HL-60 (cell line): ENCODE data around the gene JAKMIP1.

Experiments
- DNase-seq, 2 experiments: peaks; one replicate each; pipeline ENCODE4 v3.0.0-alpha.2; 2010 to 2020; ENCODE audit warnings: low read depth in 1 of 2, low spot score in 1 of 2
- H3K27ac ChIP-seq: fragments of 250-450 bp; sonication (Bioruptor Pico); replicated peaks from 2 replicates; pipeline ENCODE4 v1.5.1; 2020; ENCODE audit warnings: mild to moderate bottlenecking, moderate library complexity
- H3K27me3 ChIP-seq: fragments of 250-450 bp; sonication (Bioruptor Pico); 2 replicates; pipeline ENCODE4 v1.5.1; 2021; ENCODE audit warnings: mild to moderate bottlenecking, moderate library complexity; ENCODE audit not compliant: insufficient read depth, poor library complexity, severe bottlenecking
- H3K4me3 ChIP-seq: replicated peaks from 2 replicates; pipeline ENCODE4 v1.5.1; 2011; ENCODE audit warnings: mild to moderate bottlenecking, control low read depth, low read length; ENCODE audit not compliant: insufficient read depth
- GABPA ChIP-seq: IDR thresholded peaks from 2 replicates; pipeline ENCODE4 v1.6.1; 2012; ENCODE audit warnings: low read depth
- POLR2AphosphoS5 ChIP-seq: IDR thresholded peaks from 2 replicates; pipeline ENCODE4 v1.6.1; 2012; ENCODE audit warnings: low read depth
- REST ChIP-seq: IDR thresholded peaks from 2 replicates; pipeline ENCODE4 v1.6.1; 2012; ENCODE audit warnings: low read depth; ENCODE audit not compliant: insufficient replicate concordance
- SPI1 ChIP-seq: IDR thresholded peaks from 2 replicates; pipeline ENCODE4 v1.6.1; 2012; ENCODE audit warnings: low read depth, mild to moderate bottlenecking, borderline replicate concordance
- TF ChIP-seq, protein P1 (sequence below): IDR thresholded peaks from one replicate; pipeline ENCODE4 v1.5.1; 2011; ENCODE audit warnings: low read length, control low read depth, inconsistent platforms; ENCODE audit not compliant: insufficient read depth

Gene JAKMIP1

DNA sequence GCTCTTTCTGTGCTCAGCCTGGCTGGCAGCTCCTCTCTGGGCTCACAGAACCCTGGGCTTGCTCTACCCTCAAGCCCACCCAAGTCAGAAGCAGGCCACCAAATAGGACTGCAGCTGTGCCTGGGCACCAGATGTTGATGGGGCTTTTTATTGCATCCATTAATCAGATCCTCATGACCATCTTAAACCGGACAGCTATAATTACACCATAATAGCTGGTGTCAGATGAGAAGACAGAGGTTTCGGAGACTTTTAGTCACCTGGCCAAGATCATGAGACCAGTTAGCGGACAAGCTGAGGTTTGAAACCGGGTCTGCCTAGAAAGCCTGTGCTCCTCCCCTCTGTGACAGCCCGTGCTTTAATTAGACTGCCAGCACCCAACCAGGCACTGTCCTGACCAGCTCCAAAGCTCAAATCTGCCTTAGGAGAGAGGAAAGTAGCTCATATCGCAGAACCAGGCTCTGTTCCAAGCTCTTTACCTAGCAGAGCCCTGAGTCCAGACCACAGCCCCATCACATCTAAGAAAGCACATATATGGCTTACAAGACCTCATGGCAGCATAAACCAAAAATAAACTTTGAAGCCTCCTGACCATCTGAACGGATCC, 88.9 kb downstream of the JAKMIP1 start:
- no peak for TF ChIP-seq POLR2AphosphoS5
- TF ChIP-seq SPI1, result no peak
- TF ChIP-seq REST, result no peak
- TF ChIP-seq GABPA, result no peak
- TF ChIP-seq, protein P1, sequence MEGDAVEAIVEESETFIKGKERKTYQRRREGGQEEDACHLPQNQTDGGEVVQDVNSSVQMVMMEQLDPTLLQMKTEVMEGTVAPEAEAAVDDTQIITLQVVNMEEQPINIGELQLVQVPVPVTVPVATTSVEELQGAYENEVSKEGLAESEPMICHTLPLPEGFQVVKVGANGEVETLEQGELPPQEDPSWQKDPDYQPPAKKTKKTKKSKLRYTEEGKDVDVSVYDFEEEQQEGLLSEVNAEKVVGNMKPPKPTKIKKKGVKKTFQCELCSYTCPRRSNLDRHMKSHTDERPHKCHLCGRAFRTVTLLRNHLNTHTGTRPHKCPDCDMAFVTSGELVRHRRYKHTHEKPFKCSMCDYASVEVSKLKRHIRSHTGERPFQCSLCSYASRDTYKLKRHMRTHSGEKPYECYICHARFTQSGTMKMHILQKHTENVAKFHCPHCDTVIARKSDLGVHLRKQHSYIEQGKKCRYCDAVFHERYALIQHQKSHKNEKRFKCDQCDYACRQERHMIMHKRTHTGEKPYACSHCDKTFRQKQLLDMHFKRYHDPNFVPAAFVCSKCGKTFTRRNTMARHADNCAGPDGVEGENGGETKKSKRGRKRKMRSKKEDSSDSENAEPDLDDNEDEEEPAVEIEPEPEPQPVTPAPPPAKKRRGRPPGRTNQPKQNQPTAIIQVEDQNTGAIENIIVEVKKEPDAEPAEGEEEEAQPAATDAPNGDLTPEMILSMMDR, result no peak
- Histone ChIP-seq H3K27me3 (no peaks in the 10 kb centered on the region), H3K4me3 (no peak overlapping the region), H3K27ac (no peak overlapping the region)
- DNase-seq, result no peak

DNA sequence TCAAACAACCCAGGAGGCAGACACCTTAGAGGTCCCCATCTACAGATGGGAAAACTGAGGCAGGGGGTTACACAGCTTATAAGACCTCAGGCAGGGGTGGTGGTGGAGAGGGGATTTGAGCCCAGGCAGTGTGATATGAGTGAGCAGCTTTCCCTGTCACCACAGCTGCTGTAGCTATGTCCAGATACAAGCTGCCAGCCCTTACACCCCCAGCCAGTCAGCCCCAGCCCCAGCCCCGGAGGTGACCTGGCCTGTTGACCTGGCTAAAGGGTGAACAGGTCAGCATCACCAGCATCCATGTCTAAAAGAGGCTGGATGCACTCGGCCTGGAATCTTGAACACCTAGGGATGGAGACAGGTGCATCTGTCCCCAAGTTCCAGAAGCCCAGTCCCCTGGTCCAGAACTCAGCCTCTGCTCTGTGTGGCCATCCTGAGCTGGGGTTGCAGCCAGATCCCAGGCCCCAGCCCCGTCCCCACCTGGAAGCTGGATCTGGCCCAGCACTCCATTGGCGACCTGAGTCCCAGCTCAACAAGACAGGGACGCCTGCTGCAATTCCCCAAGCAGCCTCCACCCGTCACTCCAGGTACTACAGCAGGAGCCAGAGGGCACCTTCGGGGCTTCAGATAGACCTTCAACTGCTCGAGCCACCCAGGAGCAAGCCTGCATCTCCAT, 89.5 kb downstream of the JAKMIP1 start:
- Histone ChIP-seq H3K4me3 (no peak overlapping the region), H3K27ac (no peak overlapping the region), H3K27me3 (no peaks in the 10 kb centered on the region)
- no peak for DNase-seq
- no peak for TF ChIP-seq SPI1
- TF ChIP-seq REST, result no peak
- no peak for TF ChIP-seq POLR2AphosphoS5
- TF ChIP-seq GABPA, result no peak
- TF ChIP-seq, protein P1, result no peak

DNA sequence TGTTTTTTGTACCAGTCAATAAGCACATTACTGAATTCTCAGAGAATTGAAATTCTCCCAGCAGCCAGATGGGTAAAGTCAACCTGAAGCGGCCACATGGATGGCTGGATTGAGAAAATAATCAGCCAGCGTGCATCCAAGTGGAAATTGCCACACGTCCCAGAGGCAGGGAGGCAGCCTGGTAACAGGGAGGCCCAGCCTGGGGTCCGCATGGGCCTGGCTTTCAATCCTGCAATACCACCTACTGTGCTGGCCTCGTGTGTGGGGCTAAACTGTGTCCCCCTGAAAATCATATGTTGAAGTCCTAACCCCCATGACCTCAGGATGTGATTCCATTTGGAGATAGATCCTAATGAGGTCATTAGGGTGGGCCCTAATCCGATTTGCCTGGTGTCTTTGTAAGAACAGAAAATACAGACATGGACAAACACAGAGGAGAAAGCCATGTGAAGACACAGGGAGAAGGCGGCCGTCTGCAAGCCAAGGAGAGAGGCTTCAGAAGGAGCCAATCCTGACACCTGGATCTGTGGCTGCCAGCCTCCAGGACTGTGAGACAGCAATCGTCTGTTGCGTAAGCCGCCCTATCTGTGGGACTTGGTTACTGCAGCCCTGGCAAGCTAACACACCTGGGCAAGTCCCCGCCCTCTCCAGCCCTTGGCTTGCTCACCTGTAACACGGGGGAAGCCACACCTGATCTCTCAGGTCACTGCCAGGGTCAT, 90.3 kb downstream of the JAKMIP1 start:
- no peak overlapping the region for H3K27ac ChIP-seq
- DNase-seq, result no peak
- no peak for TF ChIP-seq REST
- no peak for TF ChIP-seq GABPA
- no peak for TF ChIP-seq POLR2AphosphoS5
- TF ChIP-seq SPI1, result no peak
- TF ChIP-seq, protein P1, result no peak
- H3K4me3 ChIP-seq, result no peak overlapping the region
- no peaks in the 10 kb centered on the region for H3K27me3 ChIP-seq
